ENCODE data around the gene MTOR.

DNA sequence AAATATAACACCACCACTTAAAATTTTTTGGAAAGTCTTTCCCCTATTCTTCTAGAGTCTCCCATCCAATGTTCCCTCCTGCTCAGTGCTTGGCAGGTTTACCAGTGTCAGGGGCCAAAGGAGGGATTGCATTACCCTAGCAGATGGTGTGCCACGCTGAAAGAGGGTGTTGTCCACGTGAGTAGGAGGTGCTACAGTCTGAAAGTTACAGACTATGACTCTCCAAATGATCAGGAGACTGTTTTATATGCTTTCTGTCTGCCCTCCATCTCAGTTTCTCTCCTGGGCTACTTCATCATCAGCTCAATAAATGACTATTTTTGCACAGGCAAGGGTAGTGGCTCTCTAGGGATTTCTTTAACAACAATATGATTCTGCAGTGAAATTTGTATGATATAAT lies 104.5 kb downstream of the MTOR start:
- TF ChIP-seq TBP (IDR thresholded peaks at IDR 0.05; ENCODE audit: low read depth, low read length) (no peak), POLR2AphosphoS5 (IDR thresholded peaks at IDR 0.05; ENCODE audit: low read depth, low read length) (no peak), EZH2 (IDR thresholded peaks at IDR 0.05; ENCODE audit: low read depth, low read length, severe bottlenecking) (no peak), TEAD4 (IDR thresholded peaks at IDR 0.05; ENCODE audit: low read depth, low read length) (no peak), POLR2A (IDR thresholded peaks at IDR 0.05; ENCODE audit: control extremely low read depth in 1 of 2, low read depth in 2 of 2, low read length in 2 of 2) (no peak), CEBPB (IDR thresholded peaks at IDR 0.05; ENCODE audit: low read depth, low read length) (no peak), RBBP5 (IDR thresholded peaks at IDR 0.05; ENCODE audit: borderline replicate concordance, low read depth, low read length) (no peak), MAFK (IDR thresholded peaks at IDR 0.05; ENCODE audit: low read depth, low read length) (no peak), KDM5A (IDR thresholded peaks at IDR 0.05; ENCODE audit: low read length) (no peak)
- TF ChIP-seq, protein P1, sequence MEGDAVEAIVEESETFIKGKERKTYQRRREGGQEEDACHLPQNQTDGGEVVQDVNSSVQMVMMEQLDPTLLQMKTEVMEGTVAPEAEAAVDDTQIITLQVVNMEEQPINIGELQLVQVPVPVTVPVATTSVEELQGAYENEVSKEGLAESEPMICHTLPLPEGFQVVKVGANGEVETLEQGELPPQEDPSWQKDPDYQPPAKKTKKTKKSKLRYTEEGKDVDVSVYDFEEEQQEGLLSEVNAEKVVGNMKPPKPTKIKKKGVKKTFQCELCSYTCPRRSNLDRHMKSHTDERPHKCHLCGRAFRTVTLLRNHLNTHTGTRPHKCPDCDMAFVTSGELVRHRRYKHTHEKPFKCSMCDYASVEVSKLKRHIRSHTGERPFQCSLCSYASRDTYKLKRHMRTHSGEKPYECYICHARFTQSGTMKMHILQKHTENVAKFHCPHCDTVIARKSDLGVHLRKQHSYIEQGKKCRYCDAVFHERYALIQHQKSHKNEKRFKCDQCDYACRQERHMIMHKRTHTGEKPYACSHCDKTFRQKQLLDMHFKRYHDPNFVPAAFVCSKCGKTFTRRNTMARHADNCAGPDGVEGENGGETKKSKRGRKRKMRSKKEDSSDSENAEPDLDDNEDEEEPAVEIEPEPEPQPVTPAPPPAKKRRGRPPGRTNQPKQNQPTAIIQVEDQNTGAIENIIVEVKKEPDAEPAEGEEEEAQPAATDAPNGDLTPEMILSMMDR (IDR thresholded peaks at IDR 0.05; ENCODE audit: control extremely low read depth in 1 of 3, insufficient read depth in 1 of 3, low read depth in 1 of 3, low read length in 3 of 3): no peak
- TF ChIP-seq, protein P2, sequence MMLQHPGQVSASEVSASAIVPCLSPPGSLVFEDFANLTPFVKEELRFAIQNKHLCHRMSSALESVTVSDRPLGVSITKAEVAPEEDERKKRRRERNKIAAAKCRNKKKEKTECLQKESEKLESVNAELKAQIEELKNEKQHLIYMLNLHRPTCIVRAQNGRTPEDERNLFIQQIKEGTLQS (IDR thresholded peaks at IDR 0.05; ENCODE audit: insufficient read depth, low read depth, low read length): no peak

All from H1 (cell line).